Ascending aorta (tissue), 2 donors: ENCODE data around the gene ABCD3. TPM values are rescaled to one million over a fixed set of nuclear protein-coding genes. Genes with fewer than 3 reads are reported as not detected.
"Not testable (repeated sequence)": the region's sequence is repeated elsewhere in the genome, so short reads cannot be mapped to it uniquely, and the experiment has no call there.

Experiments used
- DNase-seq, 2 donors: peaks; one replicate each; pipeline ENCODE4 v3.0.0-alpha.2; 2019; ENCODE audit warnings: low spot score in 2 of 2
- H3K27ac ChIP-seq, 2 donors: fragments of 200-600 bp; sonication (generic); one replicate each; pipeline ENCODE4 v1.5.1; 2016 to 2017; ENCODE audit warnings: mild to moderate bottlenecking in 1 of 2
- H3K27me3 ChIP-seq: fragments of 200-600 bp; sonication (generic); one replicate; pipeline ENCODE4 v1.5.1; 2017
- H3K36me3 ChIP-seq, 2 donors: fragments of 200-600 bp; sonication (generic); one replicate each; pipeline ENCODE4 v1.5.1; 2016
- H3K4me1 ChIP-seq, 2 donors: fragments of 200-600 bp; sonication (generic); one replicate each; pipeline ENCODE4 v1.5.1; 2016 to 2017; ENCODE audit warnings: mild to moderate bottlenecking in 1 of 2
- H3K4me3 ChIP-seq, 2 donors: fragments of 200-600 bp; sonication (generic); one replicate each; pipeline ENCODE4 v1.5.1; 2016 to 2017; ENCODE audit warnings: mild to moderate bottlenecking in 1 of 2
- H3K9me3 ChIP-seq, 2 donors: fragments of 200-600 bp; sonication (generic); one replicate each; pipeline ENCODE4 v1.5.1; 2016
- CTCF ChIP-seq, 3 experiments: fragments of 200-600 bp in 2 of 3; fragments of 450-650 bp in 1 of 3; sonication (generic) in 2 of 3; IDR thresholded peaks; one replicate each; pipeline ENCODE4 v1.5.1; 2016 to 2019; ENCODE audit warnings: antibody characterized with exemption in 3 of 3, mild to moderate bottlenecking in 1 of 3, moderate library complexity in 1 of 3
- intact Hi-C: fragments of 100-400 bp; cut with DNase I; formaldehyde crosslinking; loops from one replicate; pipeline ENCODE4 v1.15.1; 2023
- total RNA-seq: library from RNA; depleted of rRNA; stranded (reverse); fragments of >200 nt; gene quantifications from one replicate; pipeline ENCODE4 v1.1.0, GENCODE V29; 2016

The ABCD3 gene
- total RNA-seq, 1 donor from 2014 or later: 8.8 TPM

GRCh38 chr1:94417728-94417977, 536 bp upstream of the ABCD3 start:
- intact Hi-C loops: loop anchor here (5.0 to 10.0 kb wide), 5 partner anchors 85 to 1073 kb away; partner anchors contain the start of genes DR1 and RWDD3
- Histone ChIP-seq H3K27ac (peak overlapping the region; percentile 86), H3K4me3 (peak overlapping the region; percentile 86 to 94), H3K9me3 (no peaks in the 10 kb centered on the region), H3K36me3 (no peaks in the 10 kb centered on the region), H3K27me3 (no peaks in the 10 kb centered on the region), H3K4me1 (peaks cover 0 to 11% of the 10 kb centered on the region in 2 donors)
- no peak for TF ChIP-seq CTCF (IDR thresholded peaks at IDR 0.05)
- no peak for DNase-seq

GRCh38 chr1:94418664-94419655, 771 bp downstream of the ABCD3 start:
- peaks cover 0 to 11% of the 10 kb centered on the region in 2 donors for H3K4me1 ChIP-seq
- peak; percentile 9 to 70 for DNase-seq
- no peaks in the 10 kb centered on the region for H3K36me3 ChIP-seq
- no peaks in the 10 kb centered on the region for H3K9me3 ChIP-seq
- H3K4me3 ChIP-seq: peak overlapping the region; percentile 86 to 94
- intact Hi-C loops: loop anchor here (2.0 to 10.0 kb wide), 6 partner anchors 87 to 1074 kb away; partner anchors contain the start of genes DR1 and RWDD3
- H3K27ac ChIP-seq: peak overlapping the region; percentile 86 to 90
- no peaks in the 10 kb centered on the region for H3K27me3 ChIP-seq
- no peak for TF ChIP-seq CTCF (IDR thresholded peaks at IDR 0.05)

GRCh38 chr1:94422115-94422820, 4.1 kb downstream of the ABCD3 start:
- H3K4me3 ChIP-seq: no peak overlapping the region
- peaks cover 0 to 12% of the 10 kb centered on the region in 2 donors for H3K4me1 ChIP-seq
- DNase-seq: no peak
- H3K27ac ChIP-seq: no peak overlapping the region
- H3K27me3 ChIP-seq: no peaks in the 10 kb centered on the region
- no peaks in the 10 kb centered on the region for H3K9me3 ChIP-seq
- no peaks in the 10 kb centered on the region for H3K36me3 ChIP-seq
- intact Hi-C loops: no loop called here
- no peak for TF ChIP-seq CTCF (IDR thresholded peaks at IDR 0.05)

- Histone ChIP-seq H3K9me3 (no peaks in the 10 kb centered on the region), H3K4me3 (no peak overlapping the region), H3K36me3 (no peaks in the 10 kb centered on the region), H3K27me3 (no peaks in the 10 kb centered on the region), H3K4me1 (peaks cover 0 to 8% of the 10 kb centered on the region in 2 donors), H3K27ac (no peak overlapping the region)
- intact Hi-C loops: no loop called here
- no peak for DNase-seq
- no peak for TF ChIP-seq CTCF (IDR thresholded peaks at IDR 0.05)
Measured at GRCh38 chr1:94425821-94426484, 7.8 kb downstream of the ABCD3 start.

GRCh38 chr1:94426485-94426870, 8.3 kb downstream of the ABCD3 start:
- H3K36me3 ChIP-seq, H3K9me3 ChIP-seq, H3K4me3 ChIP-seq, H3K4me1 ChIP-seq, intact Hi-C loops, DNase-seq, H3K27me3 ChIP-seq, H3K27ac ChIP-seq: not testable (repeated sequence)
